Dedifferentiated amniotic fluid mesenchymal stem cell (primary cell): ENCODE measurements around the gene MAP3K7.

Experiments used
- DNase-seq: peaks from one replicate; pipeline ENCODE4 v3.0.0-alpha.2; 2016; ENCODE audit errors: extremely low spot score

MAP3K7 gene

GRCh38 chr6:90484385-90484784, 102.5 kb downstream of the MAP3K7 start:
- DNase-seq = no peak

DNA sequence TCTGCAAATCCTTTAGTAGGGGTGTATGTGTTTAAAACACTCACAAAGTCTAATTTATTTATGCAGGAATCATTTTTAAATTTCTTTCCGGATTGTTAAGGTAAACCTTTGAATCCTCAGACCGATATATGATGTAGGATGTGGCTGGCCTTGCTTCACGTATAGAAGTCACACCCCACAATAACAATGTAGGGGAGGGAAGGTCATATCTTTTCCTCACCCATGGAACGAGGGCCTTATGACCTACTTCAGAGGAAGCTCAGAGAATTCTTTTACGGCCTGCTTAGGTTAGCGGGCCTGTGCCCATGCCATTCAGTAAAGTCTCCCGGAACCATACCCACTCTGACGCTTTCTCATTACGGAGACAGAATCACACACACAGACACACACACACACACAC, 102.9 kb downstream of the MAP3K7 start:
- no peak for DNase-seq

GRCh38 chr6:90483116-90483839, 103.6 kb downstream of the MAP3K7 start:
- DNase-seq = no peak

DNA sequence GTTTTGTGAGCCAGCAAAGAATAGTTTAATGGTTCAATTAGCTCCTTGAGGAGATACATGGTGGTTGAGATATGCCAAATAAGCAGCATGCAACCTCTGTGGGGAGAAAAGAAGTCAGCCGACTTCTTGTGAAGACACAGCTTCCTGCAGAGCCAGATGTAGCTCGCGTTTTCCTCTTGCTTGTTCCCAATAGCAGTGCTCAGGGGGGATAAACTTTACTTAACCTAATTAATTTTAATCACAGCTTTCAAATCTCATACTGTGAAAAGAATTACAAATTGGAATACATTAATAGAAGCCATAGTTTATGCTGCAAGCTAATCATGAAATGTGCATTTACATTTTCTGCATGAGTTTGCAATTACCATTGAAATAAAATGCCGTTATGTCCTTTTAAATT, 106.2 kb downstream of the MAP3K7 start:
- DNase-seq = no peak

GRCh38 chr6:90479603-90479926, 107.3 kb downstream of the MAP3K7 start:
- DNase-seq = no peak

- peak; percentile 96 for DNase-seq
Observed at GRCh38 chr6:90478789-90479602, 107.9 kb downstream of the MAP3K7 start.

DNA sequence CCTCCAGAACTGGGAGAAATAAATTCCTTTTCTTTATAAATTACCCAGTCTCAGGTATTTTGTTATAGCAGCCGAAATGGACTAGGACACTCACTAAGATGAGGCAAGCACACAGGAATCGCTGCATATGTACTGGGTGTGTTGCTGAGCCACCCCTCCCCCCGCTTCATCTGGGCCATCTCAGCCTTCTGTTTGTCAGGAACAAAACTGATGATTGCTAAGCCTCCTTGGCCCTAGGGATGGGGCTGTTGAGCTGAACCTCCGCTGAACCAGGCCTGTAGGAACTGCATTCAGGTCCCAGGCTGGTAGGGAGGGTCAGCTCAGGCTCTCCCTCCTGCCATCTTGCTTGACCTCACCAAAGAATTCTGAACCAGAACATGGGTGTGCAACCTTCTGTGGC, 108.6 kb downstream of the MAP3K7 start:
- DNase-seq = no peak

GRCh38 chr6:90477366-90477765, 109.5 kb downstream of the MAP3K7 start:
- DNase-seq = no peak

- no peak for DNase-seq
Observed at GRCh38 chr6:90472716-90473115, 114.2 kb downstream of the MAP3K7 start.

DNA sequence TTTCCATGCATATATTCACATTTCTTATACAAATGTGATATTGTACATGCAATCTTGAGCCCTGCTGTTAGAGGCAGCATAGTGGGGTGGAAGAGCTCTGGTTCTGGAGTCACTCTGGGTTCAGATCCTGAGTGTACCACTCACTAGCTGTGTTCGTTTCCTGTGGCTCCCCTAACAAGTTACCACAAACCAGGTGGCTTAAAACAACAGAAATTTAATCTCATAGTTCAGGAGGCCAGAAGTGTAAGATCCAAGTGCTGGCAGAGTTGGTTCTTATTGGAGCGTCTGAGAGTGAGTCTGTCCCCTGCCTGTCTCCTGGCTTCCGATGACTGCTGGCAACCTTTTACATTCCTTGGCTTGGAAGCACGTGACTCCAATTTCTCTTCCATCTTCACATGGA, 115.6 kb downstream of the MAP3K7 start:
- no peak for DNase-seq

DNA sequence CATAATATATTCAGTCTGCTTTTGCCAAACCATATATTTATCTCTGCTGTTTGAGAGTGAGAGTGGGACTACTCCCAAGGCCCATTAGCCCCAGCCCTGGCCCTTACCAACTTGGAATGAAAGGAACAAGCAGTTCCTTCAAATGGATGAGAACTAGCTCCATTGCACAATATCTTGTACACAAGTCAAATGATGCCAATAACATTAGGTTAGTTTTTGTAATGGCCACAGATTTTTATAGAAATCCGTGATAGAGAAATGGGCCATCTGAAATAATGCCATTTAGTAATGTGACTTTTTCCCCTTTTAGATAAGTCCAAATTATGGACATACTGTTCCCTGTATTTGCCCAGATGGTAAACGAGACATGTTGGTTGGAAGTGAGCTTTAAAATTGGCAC, 117.0 kb downstream of the MAP3K7 start:
- no peak for DNase-seq

- DNase-seq = no peak
Observed at GRCh38 chr6:90468859-90469258, 118.0 kb downstream of the MAP3K7 start.

DNA sequence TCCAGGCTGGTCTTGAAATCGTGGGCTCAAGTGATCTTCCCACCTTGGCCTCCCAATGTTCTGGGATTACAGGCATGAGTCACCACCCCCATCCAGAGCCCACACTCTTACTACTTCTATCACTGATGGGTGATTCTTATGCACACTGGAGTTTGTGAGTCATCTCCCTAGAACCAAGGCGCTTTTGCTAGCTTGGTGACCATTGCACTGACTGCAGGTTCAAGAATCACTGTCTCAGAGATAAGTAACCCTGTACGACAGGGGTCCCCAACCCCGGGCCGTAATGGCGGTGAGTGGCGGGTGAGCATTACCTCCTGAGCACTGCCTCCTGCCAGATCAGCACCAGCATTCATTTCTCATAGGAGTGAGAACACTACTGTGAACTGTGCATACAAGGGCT, 118.8 kb downstream of the MAP3K7 start:
- no peak for DNase-seq

DNA sequence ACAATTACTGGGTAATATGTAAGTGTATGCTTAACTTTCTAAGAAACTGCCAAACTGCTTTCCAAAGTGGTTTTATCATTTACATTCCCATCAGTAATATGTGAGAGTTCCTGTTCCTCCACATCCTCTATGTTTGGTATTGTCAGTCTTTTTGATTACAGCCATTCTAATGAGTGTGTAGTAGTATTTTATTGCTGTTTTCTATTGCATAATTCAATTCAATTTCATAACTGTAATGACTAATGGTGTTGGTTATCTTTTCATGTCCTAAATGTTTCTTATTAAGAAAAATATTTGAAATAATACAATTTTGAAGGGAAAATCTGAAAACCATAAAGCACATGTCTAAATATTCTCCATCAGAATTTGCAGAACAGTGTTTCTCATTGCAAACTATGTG, 119.3 kb downstream of the MAP3K7 start:
- DNase-seq = no peak

DNA sequence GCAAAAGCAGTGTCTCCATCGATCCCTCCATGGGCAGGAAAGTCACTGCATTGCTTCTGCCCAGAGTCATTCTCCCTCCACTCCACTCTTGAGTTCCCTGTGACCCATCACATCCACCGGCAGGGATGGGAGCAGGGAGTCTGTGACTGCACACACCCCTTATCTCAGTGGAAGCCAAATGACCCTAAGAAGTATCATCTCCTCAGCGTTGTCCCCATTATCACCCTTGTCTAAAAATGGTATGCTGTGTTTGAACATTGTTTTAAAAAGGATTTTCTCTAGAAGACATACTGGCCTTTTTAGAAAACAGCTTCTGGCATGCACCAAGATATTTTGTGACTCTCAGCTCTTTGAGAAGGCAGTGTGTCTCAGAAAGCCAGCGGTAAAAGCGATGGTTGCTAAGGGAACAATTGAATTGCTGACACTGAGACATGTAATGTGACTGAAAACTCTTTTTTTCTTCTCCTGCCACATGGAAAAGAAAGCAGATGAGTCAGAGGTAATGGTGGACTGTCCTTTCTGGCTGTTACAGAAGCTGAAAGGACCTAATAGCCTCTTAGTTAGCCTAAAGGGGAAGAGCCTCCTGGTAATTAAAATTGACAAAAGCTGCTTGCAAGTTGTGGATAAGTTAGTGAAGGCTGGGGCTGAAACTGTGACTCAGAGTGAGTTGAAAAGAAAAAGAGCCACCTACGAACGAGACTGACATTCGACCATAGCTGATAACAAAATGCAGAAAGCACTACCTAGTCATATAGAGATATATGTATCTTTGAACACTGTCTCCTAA, 120.5 kb downstream of the MAP3K7 start:
- DNase-seq = no peak

GRCh38 chr6:90465686-90466085, 121.2 kb downstream of the MAP3K7 start:
- no peak for DNase-seq

DNA sequence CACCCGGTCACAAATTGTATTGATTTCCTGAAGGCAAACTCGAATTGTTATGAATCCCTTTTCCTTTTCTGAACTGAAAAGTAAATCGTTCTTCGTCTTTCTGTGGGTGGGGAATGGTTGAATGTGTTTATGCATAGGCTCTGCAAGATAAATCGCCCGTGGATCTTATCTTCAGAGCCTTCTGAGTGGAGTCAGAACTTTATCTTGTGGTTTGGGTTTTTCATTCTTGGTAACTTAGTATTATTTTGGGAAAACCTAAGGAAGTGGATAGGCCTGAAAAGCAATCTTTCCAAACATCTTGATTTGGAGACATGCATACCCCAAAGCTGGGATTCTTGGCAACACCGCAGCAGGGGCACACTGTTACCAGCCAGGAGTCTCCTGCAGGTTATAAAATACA, 122.4 kb downstream of the MAP3K7 start:
- no peak for DNase-seq

GRCh38 chr6:90463874-90464273, 123.0 kb downstream of the MAP3K7 start:
- DNase-seq = no peak
